Liver (tissue), 9 donors: Measurements from ENCODE around the gene CMC2. TPM values are rescaled to one million over a fixed set of nuclear protein-coding genes. Genes with fewer than 3 reads are reported as not detected.

Source experiments
- DNase-seq: peaks from one replicate; pipeline ENCODE4 v3.0.0-alpha.2; 2017; ENCODE audit warnings: low spot score
- H3K27ac ChIP-seq, 2 donors: one replicate each; pipeline ENCODE4 v1.7.0; 2013; ENCODE audit warnings: inconsistent platforms in 2 of 2, low read length in 2 of 2, control low read depth in 1 of 2, low read depth in 1 of 2, mild to moderate bottlenecking in 1 of 2
- H3K27me3 ChIP-seq, 4 donors: one replicate each; pipeline versions ENCODE4 v1.6.1 to v1.7.0; 2013; ENCODE audit warnings: low read length in 3 of 4, inconsistent platforms in 1 of 4, mild to moderate bottlenecking in 1 of 4, moderate library complexity in 1 of 4; ENCODE audit not compliant: control insufficient read depth in 4 of 4, insufficient read depth in 4 of 4
- H3K36me3 ChIP-seq, 4 donors: one replicate each; pipeline versions ENCODE4 v1.6.1 to v1.7.0; 2013; ENCODE audit warnings: low read length in 3 of 4, mild to moderate bottlenecking in 3 of 4, low read depth in 1 of 4, moderate library complexity in 1 of 4; ENCODE audit not compliant: control insufficient read depth in 4 of 4, insufficient read depth in 3 of 4
- H3K4me1 ChIP-seq, 4 donors: one replicate each; pipeline versions ENCODE4 v1.6.1 to v1.7.0; 2013; ENCODE audit warnings: low read length in 3 of 4, mild to moderate bottlenecking in 3 of 4, moderate library complexity in 1 of 4; ENCODE audit not compliant: control insufficient read depth in 4 of 4, insufficient read depth in 4 of 4
- H3K4me3 ChIP-seq, 3 donors: one replicate each; pipeline versions ENCODE4 v1.6.1 to v1.7.0; 2013; ENCODE audit warnings: low read length in 3 of 3, control low read depth in 1 of 3, low read depth in 1 of 3, mild to moderate bottlenecking in 1 of 3
- H3K9ac ChIP-seq, 2 donors: one replicate each; pipeline ENCODE4 v1.7.0; 2013; ENCODE audit warnings: low read length in 2 of 2, mild to moderate bottlenecking in 2 of 2, moderate library complexity in 2 of 2, control low read depth in 1 of 2, low read depth in 1 of 2
- H3K9me3 ChIP-seq, 4 donors: one replicate each; pipeline versions ENCODE4 v1.6.1 to v1.7.0; 2013; ENCODE audit warnings: low read length in 3 of 4; ENCODE audit not compliant: control insufficient read depth in 4 of 4
- EGR1 ChIP-seq, 2 donors: IDR thresholded peaks; 2 replicates each; pipeline ENCODE4 v1.6.1; 2016 to 2018; ENCODE audit warnings: antibody characterized with exemption in 2 of 2, low read depth in 2 of 2
- FOXA1 ChIP-seq: IDR thresholded peaks from 2 replicates; pipeline ENCODE4 v1.6.1; 2016; ENCODE audit warnings: antibody characterized with exemption
- HNF4A ChIP-seq, 2 donors: conservative IDR thresholded peaks; 2 replicates each; pipeline ENCODE4 v1.6.1; 2016; ENCODE audit warnings: antibody characterized with exemption in 2 of 2, mild to moderate bottlenecking in 2 of 2
- JUND ChIP-seq, 2 donors: IDR thresholded peaks; 2 replicates each; pipeline ENCODE4 v1.6.1; 2016; ENCODE audit warnings: antibody characterized with exemption in 2 of 2
- NR2F2 ChIP-seq: IDR thresholded peaks from 2 replicates; pipeline ENCODE4 v1.6.1; 2016; ENCODE audit warnings: antibody characterized with exemption
- RAD21 ChIP-seq, 2 donors: IDR thresholded peaks; 2 replicates each; pipeline ENCODE4 v1.6.1; 2016; ENCODE audit warnings: antibody characterized with exemption in 2 of 2, mild to moderate bottlenecking in 2 of 2
- SP1 ChIP-seq: IDR thresholded peaks from 2 replicates; pipeline ENCODE4 v1.6.1; 2018; ENCODE audit warnings: antibody characterized with exemption, mild to moderate bottlenecking
- TAF1 ChIP-seq: conservative IDR thresholded peaks from 2 replicates; pipeline ENCODE4 v1.6.1; 2016; ENCODE audit warnings: antibody characterized with exemption, mild to moderate bottlenecking
- WGBS: extraction: QIAGEN DNeasy Blood & Tissue Kit; methylation state at CpG from one replicate; pipeline ENCODE4 v1.1.7; 2013; 5-methylcytosine and 5-hydroxymethylcytosine counted together
- polyA plus RNA-seq, 2 donors: library from polyadenylated mRNA; stranded (reverse) in 1 of 2; unstranded in 1 of 2; fragments of 200-250 nt in 1 of 2; fragments of >200 nt in 1 of 2; fragmentation: Nextera tagmentation in 1 of 2; extraction: Ambion mirVana in 1 of 2; gene quantifications; one replicate each; pipeline versions ENCODE4 v1.2.1 to v1.2.3, GENCODE V29; 2013 to 2015
- total RNA-seq, 2 donors: library from RNA; depleted of rRNA; stranded (reverse); fragments of >200 nt; gene quantifications; one replicate each; pipeline ENCODE4 v1.2.3, GENCODE V29; 2014
- TF ChIP-seq, protein P1 (sequence below): IDR thresholded peaks from 2 replicates; pipeline ENCODE4 v1.6.1; 2016; ENCODE audit warnings: antibody characterized with exemption
- TF ChIP-seq, protein P2 (sequence below): fragments of 150-350 bp; IDR thresholded peaks from 2 replicates; pipeline ENCODE4 v1.5.1; 2017; ENCODE audit warnings: improper control_type of control experiment, low read depth, low read length; ENCODE audit not compliant: missing input control
- TF ChIP-seq, protein P3 (sequence below): IDR thresholded peaks from 2 replicates; pipeline ENCODE4 v1.6.1; 2016; ENCODE audit warnings: antibody characterized with exemption
- TF ChIP-seq, protein P4 (sequence below): IDR thresholded peaks from 2 replicates; pipeline ENCODE4 v1.6.1; 2016; ENCODE audit warnings: antibody characterized with exemption
- donor health status: healthy.
- donor health status: healthy.
- donor health status: healthy.
- donor health status: healthy.
- donor health status: healthy.

The CMC2 gene
- total and polyA plus RNA-seq, 4 donors: 26.2 to 98.4 (median 42.5) TPM

DNA sequence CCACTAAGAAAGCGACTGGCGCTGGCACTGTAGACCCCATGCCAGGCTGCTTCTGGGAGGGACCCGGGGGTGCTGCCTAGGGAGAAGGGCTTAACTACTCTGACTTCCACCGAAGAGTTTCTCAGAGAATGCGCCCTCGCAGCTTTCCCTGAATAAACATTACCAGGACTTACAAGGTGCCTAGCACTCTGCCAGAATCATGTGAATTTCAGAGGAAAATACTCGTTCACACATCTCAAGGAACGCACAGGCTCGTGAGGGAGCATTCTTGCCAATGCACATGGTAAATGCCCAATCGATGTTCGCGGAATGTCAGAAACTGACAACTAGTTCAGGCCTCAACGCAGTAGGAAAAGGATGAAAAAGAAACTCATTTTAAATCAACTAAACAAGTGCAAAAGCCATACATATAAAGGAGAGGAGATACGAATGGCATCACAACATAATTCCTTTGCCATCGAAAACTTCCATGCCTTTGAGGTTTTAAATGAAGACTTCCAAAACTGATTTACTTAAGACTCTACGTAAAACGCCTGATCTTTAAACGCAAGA lies 999 bp downstream of the CMC2 start:
- H3K36me3 ChIP-seq: no peaks in the 10 kb centered on the region
- peak overlapping the region; percentile 94 to 100 for H3K27ac ChIP-seq
- H3K4me1 ChIP-seq: peaks cover 3 to 42% (median 23%) of the 10 kb centered on the region in 4 donors
- peak overlapping the region in 1 of 2 donors; percentile 95 for H3K9ac ChIP-seq
- 16% methylated on average over 18 of the region's 18 CpGs for WGBS
- DNase-seq: no peak
- TF ChIP-seq, protein P1, sequence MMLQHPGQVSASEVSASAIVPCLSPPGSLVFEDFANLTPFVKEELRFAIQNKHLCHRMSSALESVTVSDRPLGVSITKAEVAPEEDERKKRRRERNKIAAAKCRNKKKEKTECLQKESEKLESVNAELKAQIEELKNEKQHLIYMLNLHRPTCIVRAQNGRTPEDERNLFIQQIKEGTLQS: no peak
- no peaks in the 10 kb centered on the region for H3K9me3 ChIP-seq
- no peaks in the 10 kb centered on the region for H3K27me3 ChIP-seq
- H3K4me3 ChIP-seq: peak overlapping the region; percentile 88 to 99 (median 95)

DNA sequence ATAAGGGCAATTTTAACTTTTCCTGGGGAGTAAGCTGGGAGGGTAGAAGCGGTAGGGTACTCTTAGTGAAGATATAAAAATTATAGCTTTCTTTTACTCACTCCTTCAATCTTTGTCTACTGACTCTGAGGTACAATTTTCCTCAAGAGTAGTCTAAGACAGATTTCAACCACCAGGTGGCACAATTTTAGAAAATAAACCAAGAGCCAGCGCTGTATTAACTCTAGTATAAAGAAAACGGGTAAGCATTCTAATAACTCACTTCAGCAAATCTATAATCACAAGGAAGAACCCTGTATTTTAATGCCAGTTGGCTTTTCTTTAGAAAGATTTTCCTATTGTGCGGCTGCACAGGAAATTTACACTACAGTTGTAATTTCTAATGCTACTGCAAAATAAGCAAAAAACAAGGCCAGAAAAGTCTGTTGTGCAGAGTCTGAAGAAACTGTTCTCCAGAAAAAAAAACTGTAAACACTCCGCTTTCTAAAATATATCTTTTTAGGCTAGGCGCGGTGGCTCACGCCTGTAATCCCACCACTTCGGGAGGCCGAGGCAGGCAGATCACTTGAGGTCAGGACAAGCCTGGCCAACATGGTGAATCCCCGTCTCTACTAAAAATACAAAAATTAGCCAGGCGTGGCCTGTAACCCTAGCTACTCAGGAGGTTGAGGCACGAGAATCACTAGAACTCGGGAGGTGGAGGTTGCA lies 1.9 kb downstream of the CMC2 start:
- WGBS: 37% methylated on average over 14 of the region's 14 CpGs
- Histone ChIP-seq H3K36me3 (no peaks in the 10 kb centered on the region), H3K27me3 (no peaks in the 10 kb centered on the region), H3K4me3 (peak overlapping the region in 2 of 3 donors; percentile 22 to 45), H3K4me1 (peaks cover 3 to 42% (median 23%) of the 10 kb centered on the region in 4 donors), H3K9me3 (no peaks in the 10 kb centered on the region), H3K27ac (peak overlapping the region; percentile 39 to 70), H3K9ac (peak overlapping the region; percentile 13 to 65)
- DNase-seq: no peak
- TF ChIP-seq, protein P2, sequence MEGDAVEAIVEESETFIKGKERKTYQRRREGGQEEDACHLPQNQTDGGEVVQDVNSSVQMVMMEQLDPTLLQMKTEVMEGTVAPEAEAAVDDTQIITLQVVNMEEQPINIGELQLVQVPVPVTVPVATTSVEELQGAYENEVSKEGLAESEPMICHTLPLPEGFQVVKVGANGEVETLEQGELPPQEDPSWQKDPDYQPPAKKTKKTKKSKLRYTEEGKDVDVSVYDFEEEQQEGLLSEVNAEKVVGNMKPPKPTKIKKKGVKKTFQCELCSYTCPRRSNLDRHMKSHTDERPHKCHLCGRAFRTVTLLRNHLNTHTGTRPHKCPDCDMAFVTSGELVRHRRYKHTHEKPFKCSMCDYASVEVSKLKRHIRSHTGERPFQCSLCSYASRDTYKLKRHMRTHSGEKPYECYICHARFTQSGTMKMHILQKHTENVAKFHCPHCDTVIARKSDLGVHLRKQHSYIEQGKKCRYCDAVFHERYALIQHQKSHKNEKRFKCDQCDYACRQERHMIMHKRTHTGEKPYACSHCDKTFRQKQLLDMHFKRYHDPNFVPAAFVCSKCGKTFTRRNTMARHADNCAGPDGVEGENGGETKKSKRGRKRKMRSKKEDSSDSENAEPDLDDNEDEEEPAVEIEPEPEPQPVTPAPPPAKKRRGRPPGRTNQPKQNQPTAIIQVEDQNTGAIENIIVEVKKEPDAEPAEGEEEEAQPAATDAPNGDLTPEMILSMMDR: peak; percentile 52
- TF ChIP-seq NR2F2 (no peak), JUND (IDR thresholded peaks at IDR 0.05) (no peak), RAD21 (IDR thresholded peaks at IDR 0.05) (peak; percentile 61 to 73)

DNA sequence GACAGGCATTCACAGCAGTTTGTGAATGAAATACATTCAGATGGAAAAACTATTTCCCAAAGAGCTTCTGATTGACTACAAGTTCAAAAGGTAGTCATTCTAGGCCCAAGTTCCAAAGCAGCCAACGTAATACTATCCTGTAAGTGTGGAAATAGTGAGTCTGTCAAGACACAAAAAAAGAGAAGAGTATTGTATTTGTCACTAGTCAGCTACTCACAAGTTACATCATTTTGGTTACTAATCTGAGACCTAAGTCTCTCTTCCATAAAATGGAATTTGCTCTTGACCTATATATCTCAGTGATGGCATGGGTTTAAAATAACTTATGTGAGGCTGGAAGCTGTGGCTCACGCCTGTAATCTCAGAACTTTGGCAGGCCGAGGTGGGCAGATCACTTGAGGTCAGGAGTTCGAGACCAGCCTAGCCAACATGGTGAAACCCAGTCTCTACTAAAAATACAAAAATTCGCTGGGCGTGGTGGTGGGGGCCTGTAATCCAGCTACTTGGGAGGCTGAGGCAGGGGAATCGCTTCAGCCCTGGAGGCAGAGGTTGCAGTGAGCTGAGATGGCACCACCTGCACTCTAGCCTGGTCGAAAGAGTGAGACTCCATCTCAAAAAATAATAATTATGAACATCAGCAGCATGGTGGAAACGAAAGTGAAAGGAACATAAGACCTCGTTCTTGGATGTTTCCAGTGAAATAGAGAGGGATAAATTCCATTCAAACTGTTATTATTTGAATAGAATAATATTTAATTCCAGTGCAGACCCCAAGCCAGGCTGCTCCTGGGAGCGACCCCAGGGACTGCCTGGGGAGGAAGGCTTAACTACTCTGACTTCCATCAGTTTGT lies 2.9 kb downstream of the CMC2 start:
- Histone ChIP-seq H3K4me1 (peaks cover 3 to 46% (median 23%) of the 10 kb centered on the region in 4 donors), H3K36me3 (no peaks in the 10 kb centered on the region), H3K9me3 (no peaks in the 10 kb centered on the region), H3K27me3 (no peaks in the 10 kb centered on the region), H3K4me3 (peak overlapping the region; percentile 22 to 45 (median 33)), H3K9ac (peak overlapping the region; percentile 13 to 65), H3K27ac (peak overlapping the region; percentile 39 to 70)
- 46% methylated on average over 11 of the region's 11 CpGs for WGBS
- DNase-seq: no peak
- no peak for TF ChIP-seq HNF4A (conservative IDR thresholded peaks at IDR 0.05)
- no peak for TF ChIP-seq TAF1
- TF ChIP-seq, protein P3, sequence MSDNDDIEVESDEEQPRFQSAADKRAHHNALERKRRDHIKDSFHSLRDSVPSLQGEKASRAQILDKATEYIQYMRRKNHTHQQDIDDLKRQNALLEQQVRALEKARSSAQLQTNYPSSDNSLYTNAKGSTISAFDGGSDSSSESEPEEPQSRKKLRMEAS: no peak
- TF ChIP-seq FOXA1: no peak
- TF ChIP-seq SP1: no peak
- TF ChIP-seq, protein P4, sequence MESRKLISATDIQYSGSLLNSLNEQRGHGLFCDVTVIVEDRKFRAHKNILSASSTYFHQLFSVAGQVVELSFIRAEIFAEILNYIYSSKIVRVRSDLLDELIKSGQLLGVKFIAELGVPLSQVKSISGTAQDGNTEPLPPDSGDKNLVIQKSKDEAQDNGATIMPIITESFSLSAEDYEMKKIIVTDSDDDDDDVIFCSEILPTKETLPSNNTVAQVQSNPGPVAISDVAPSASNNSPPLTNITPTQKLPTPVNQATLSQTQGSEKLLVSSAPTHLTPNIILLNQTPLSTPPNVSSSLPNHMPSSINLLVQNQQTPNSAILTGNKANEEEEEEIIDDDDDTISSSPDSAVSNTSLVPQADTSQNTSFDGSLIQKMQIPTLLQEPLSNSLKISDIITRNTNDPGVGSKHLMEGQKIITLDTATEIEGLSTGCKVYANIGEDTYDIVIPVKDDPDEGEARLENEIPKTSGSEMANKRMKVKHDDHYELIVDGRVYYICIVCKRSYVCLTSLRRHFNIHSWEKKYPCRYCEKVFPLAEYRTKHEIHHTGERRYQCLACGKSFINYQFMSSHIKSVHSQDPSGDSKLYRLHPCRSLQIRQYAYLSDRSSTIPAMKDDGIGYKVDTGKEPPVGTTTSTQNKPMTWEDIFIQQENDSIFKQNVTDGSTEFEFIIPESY: no peak
- no peak for TF ChIP-seq NR2F2
- no peak for TF ChIP-seq JUND (IDR thresholded peaks at IDR 0.05)
- no peak for TF ChIP-seq EGR1 (IDR thresholded peaks at IDR 0.05; ENCODE audit: low read depth in 2 of 2)
- TF ChIP-seq, protein P2: no peak
